MCF 10A (cell line): ENCODE results near the gene ZNRF3. TPM values are rescaled to one million over a fixed set of nuclear protein-coding genes. Genes with fewer than 3 reads are reported as not detected.

Experiments used
- BruUV-seq: library from RNA; stranded (reverse); fragments of 400-500 nt; replicated peaks from 2 replicates; lab custom pipeline; 2021; lab: Mats Ljungman, UMichigan
- CTCF ChIA-PET: fragments of 300-600 bp; sonication (Branson Sonifier 250); formaldehyde crosslinking; extraction: SDS; loops from one replicate; lab custom pipeline; 2021; ENCODE audit warnings: antibody characterized with exemption, inconsistent platforms; lab: Yijun Ruan, JAX
- POLR2A ChIA-PET: fragments of 300-600, 350-650 bp; sonication (Branson Sonifier 250); formaldehyde crosslinking; extraction: SDS; loops from one replicate; lab custom pipeline; 2020; ENCODE audit warnings: antibody characterized with exemption, inconsistent platforms; lab: Yijun Ruan, JAX
- DNase-seq: peaks from one replicate; pipeline ENCODE4 v3.0.0-alpha.2; 2018; ENCODE audit not compliant: unreplicated experiment
- H3K27ac Mint-ChIP-seq: one replicate; pipeline ENCODE4 v1.8.0; 2022; ENCODE audit warnings: mild to moderate bottlenecking, low read depth, mixed read lengths; ENCODE audit not compliant: unreplicated experiment
- H3K27me3 Mint-ChIP-seq: one replicate; pipeline ENCODE4 v1.8.0; 2022; ENCODE audit warnings: mixed read lengths; ENCODE audit not compliant: insufficient read depth, unreplicated experiment
- H3K36me3 Mint-ChIP-seq: one replicate; pipeline ENCODE4 v1.8.0; 2022; ENCODE audit warnings: mild to moderate bottlenecking, moderate library complexity, mixed read lengths; ENCODE audit not compliant: insufficient read depth, unreplicated experiment
- H3K4me1 Mint-ChIP-seq: one replicate; pipeline ENCODE4 v1.8.0; 2022; ENCODE audit warnings: mixed read lengths; ENCODE audit not compliant: insufficient read depth, unreplicated experiment
- H3K4me3 Mint-ChIP-seq: one replicate; pipeline ENCODE4 v1.8.0; 2022; ENCODE audit warnings: mild to moderate bottlenecking, moderate library complexity, mixed read lengths; ENCODE audit not compliant: unreplicated experiment
- H3K9me3 Mint-ChIP-seq: one replicate; pipeline ENCODE4 v1.8.0; 2022; ENCODE audit warnings: mixed read lengths; ENCODE audit not compliant: unreplicated experiment
- intact Hi-C: fragments of 100-400 bp; cut with micrococcal nuclease; formaldehyde crosslinking; loops from 2 replicates; pipeline ENCODE4 v1.14.1; 2022
- total RNA-seq: library from RNA; stranded (reverse); gene quantifications from 2 replicates; pipeline ENCODE4 v1.2.3, GENCODE V29; 2022
- TF ChIP-seq, protein P1 (sequence below): fragments of 200-600 bp; IDR thresholded peaks from one replicate; pipeline ENCODE4 v1.8.0; 2022; ENCODE audit warnings: antibody characterized with exemption, mild to moderate bottlenecking; ENCODE audit not compliant: unreplicated experiment

The ZNRF3 gene
- total RNA-seq, 1 experiment from 2014 or later, result 7.1 TPM

DNA sequence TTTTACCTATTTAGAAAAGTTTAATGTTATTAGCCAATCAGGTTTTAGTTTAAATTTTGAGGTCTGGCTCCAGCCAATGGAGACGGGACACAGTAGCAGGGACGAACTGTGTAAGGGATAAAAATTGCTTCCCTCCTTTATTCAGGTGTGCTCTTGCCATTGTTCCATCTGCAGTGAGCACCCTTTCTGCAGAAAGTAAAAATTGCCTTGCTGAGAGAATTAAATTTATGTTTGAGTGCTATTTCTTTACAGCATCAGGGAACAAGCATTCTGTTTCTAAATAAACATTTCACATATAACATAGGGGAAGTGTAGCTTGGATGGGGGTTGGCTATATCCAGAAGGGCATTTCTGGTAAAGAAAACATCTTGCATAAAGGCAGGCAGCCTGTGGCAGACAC lies 36.4 kb upstream of the ZNRF3 start:
- no peak overlapping the region for H3K4me3 Mint-ChIP-seq
- intact Hi-C loops, result no loop called here
- POLR2A ChIA-PET, result interaction anchor here (0.6 kb wide), 2 partner anchors 14 to 310 kb away, joined by 3 read pairs; no protein-coding TSS in a partner anchor
- CTCF ChIA-PET, result interaction anchor here (2.0 kb wide), 2 partner anchors 193 kb away, joined by 15 to 16 read pairs; no protein-coding TSS in a partner anchor
- no peak overlapping the region for H3K27ac Mint-ChIP-seq
- H3K27me3 Mint-ChIP-seq, result no peaks in the 10 kb centered on the region
- H3K4me1 Mint-ChIP-seq, result no peaks in the 10 kb centered on the region
- no TSS peak for BruUV-seq
- TF ChIP-seq, protein P1, sequence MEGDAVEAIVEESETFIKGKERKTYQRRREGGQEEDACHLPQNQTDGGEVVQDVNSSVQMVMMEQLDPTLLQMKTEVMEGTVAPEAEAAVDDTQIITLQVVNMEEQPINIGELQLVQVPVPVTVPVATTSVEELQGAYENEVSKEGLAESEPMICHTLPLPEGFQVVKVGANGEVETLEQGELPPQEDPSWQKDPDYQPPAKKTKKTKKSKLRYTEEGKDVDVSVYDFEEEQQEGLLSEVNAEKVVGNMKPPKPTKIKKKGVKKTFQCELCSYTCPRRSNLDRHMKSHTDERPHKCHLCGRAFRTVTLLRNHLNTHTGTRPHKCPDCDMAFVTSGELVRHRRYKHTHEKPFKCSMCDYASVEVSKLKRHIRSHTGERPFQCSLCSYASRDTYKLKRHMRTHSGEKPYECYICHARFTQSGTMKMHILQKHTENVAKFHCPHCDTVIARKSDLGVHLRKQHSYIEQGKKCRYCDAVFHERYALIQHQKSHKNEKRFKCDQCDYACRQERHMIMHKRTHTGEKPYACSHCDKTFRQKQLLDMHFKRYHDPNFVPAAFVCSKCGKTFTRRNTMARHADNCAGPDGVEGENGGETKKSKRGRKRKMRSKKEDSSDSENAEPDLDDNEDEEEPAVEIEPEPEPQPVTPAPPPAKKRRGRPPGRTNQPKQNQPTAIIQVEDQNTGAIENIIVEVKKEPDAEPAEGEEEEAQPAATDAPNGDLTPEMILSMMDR, result no peak
- H3K9me3 Mint-ChIP-seq, result no peaks in the 10 kb centered on the region
- DNase-seq, result no peak
- H3K36me3 Mint-ChIP-seq, result no peaks in the 10 kb centered on the region

DNA sequence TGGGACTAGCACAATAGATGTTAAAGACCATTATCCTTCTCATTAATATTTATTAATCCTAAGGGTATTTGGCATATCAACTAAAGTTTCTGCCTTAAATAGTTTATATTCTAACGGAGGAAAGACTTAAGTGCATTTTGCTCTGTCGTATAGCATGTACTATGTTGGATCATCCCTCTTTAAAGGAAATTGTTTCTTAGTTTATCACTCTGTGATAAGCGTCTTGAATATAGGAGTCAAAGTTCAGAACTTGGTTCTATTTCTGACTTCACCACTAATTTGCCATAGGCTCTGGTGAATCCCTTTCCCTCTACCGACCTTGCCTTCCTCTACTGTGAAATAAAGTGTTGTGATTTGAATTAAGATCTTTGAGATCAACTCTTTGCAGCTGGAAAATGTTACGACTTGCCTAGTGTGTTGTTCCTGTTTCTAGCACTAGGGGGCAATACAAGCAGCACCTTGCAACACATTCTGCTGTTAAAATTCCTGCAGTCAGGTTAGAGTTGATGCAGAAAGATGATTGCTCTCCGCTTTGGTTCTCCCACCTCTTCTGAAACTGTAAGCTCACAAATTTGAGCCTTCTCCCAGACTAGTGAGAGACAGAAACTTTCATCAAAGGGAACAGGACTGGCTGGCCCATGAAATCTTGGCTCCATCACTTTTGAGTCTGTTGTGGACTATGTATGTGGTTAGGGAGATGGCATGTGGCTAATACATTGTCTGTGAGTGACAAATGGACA lies 27.8 kb upstream of the ZNRF3 start:
- Mint-ChIP-seq H3K27ac (no peak overlapping the region), H3K27me3 (peaks cover 11% of the 10 kb centered on the region), H3K9me3 (no peaks in the 10 kb centered on the region), H3K4me3 (no peak overlapping the region), H3K4me1 (peaks cover 7% of the 10 kb centered on the region), H3K36me3 (no peaks in the 10 kb centered on the region)
- intact Hi-C loops, result loop anchor here (1.0 kb wide), 3 partner anchors 185 to 390 kb away; no protein-coding TSS in a partner anchor
- CTCF ChIA-PET, result interaction anchor here (0.6 to 5.4 kb wide), 27 partner anchors 10 to 390 kb away, joined by 3 to 113 read pairs (median 4); no protein-coding TSS in a partner anchor
- POLR2A ChIA-PET, result interaction anchor here (0.6 to 2.3 kb wide), 3 partner anchors 43 to 200 kb away, joined by 3 to 11 read pairs (median 4); no protein-coding TSS in a partner anchor
- no TSS peak for BruUV-seq
- TF ChIP-seq, protein P1, result peak; percentile 89
- peak; percentile 67 for DNase-seq

DNA sequence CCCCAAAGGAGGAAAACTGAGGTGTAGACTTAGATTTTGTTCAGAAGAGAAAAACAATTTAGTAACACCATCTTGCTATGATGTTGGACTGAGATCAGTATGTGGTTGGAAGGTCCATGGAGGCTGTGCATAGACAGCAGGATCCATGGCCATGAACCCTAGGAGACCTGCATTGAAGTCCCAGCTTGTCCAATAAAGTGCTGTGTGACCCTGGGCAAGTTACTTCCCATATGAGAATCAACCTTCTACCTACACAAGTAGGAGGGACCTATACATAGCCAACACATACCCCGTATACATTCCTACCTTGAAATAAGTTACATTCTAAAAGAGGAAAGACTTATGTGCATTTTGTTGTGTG lies 27.3 kb upstream of the ZNRF3 start:
- Mint-ChIP-seq H3K36me3 (no peaks in the 10 kb centered on the region), H3K27ac (no peak overlapping the region), H3K4me3 (no peak overlapping the region), H3K27me3 (peaks cover 11% of the 10 kb centered on the region), H3K4me1 (peaks cover 7% of the 10 kb centered on the region), H3K9me3 (no peaks in the 10 kb centered on the region)
- BruUV-seq, result no TSS peak
- no peak for DNase-seq
- TF ChIP-seq, protein P1, result no peak
- CTCF ChIA-PET, result interaction anchor here (0.6 to 5.4 kb wide), 28 partner anchors 10 to 390 kb away, joined by 3 to 113 read pairs (median 4); no protein-coding TSS in a partner anchor
- intact Hi-C loops, result no loop called here
- POLR2A ChIA-PET, result interaction anchor here (0.9 to 2.3 kb wide), 2 partner anchors 185 to 199 kb away, joined by 3 to 11 read pairs; no protein-coding TSS in a partner anchor

DNA sequence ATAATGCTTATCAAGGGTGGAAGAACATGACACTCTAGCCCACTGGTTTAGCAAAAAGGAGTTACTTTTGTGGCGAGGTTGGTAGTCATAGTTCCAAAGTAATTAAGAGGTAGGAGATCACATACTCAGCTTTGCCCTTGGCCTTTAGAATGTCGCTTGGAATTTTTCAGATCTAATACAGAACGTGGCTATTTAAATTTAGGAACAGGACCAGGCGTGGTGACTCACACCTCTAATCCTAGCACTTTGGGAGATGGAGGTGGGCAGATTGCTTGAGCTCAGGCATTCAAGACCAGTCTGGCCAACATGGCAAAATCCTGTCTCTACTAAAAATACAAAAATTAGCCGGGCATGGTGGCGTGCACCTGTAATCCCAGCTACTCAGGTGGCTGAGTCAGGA lies 26.1 kb upstream of the ZNRF3 start:
- TF ChIP-seq, protein P1, result no peak

More for the DNA sequence above, 26.1 kb upstream of the ZNRF3 start:
- H3K36me3 Mint-ChIP-seq, result no peaks in the 10 kb centered on the region
- no peaks in the 10 kb centered on the region for H3K9me3 Mint-ChIP-seq
- no peak overlapping the region for H3K27ac Mint-ChIP-seq
- BruUV-seq, result no TSS peak
- H3K27me3 Mint-ChIP-seq, result peaks cover 11% of the 10 kb centered on the region
- DNase-seq, result no peak
- H3K4me1 Mint-ChIP-seq, result peaks cover 7% of the 10 kb centered on the region
- ChIA-PET POLR2A (interaction anchor here (0.9 to 2.3 kb wide), 2 partner anchors 36 to 183 kb away, joined by 3 to 11 read pairs; no protein-coding TSS in a partner anchor), CTCF (interaction anchor here (0.6 to 5.4 kb wide), 4 partner anchors 11 to 297 kb away, joined by 3 to 113 read pairs (median 4); no protein-coding TSS in a partner anchor)
- no peak overlapping the region for H3K4me3 Mint-ChIP-seq
- intact Hi-C loops, result no loop called here
